ENCODE measurements around the gene RNU1-4.
"Not testable (repeated sequence)": the region's sequence is repeated elsewhere in the genome, so short reads cannot be mapped to it uniquely, and the experiment has no call there.

The RNU1-4 gene

GRCh38 chr1:16718908-16719533 is 21.3 kb upstream of the RNU1-4 start:
- TF ChIP-seq, protein P1, sequence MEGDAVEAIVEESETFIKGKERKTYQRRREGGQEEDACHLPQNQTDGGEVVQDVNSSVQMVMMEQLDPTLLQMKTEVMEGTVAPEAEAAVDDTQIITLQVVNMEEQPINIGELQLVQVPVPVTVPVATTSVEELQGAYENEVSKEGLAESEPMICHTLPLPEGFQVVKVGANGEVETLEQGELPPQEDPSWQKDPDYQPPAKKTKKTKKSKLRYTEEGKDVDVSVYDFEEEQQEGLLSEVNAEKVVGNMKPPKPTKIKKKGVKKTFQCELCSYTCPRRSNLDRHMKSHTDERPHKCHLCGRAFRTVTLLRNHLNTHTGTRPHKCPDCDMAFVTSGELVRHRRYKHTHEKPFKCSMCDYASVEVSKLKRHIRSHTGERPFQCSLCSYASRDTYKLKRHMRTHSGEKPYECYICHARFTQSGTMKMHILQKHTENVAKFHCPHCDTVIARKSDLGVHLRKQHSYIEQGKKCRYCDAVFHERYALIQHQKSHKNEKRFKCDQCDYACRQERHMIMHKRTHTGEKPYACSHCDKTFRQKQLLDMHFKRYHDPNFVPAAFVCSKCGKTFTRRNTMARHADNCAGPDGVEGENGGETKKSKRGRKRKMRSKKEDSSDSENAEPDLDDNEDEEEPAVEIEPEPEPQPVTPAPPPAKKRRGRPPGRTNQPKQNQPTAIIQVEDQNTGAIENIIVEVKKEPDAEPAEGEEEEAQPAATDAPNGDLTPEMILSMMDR (IDR thresholded peaks at IDR 0.05; ENCODE audit: borderline replicate concordance, control extremely low read depth, extremely low read depth, insufficient read depth, missing control alignments): no peak
- in situ Hi-C loops (cut with MboI; ENCODE audit: low sequenced_read_pairs, unreplicated experiment): no loop called here

GRCh38 chr1:16719571-16720350 is 20.6 kb upstream of the RNU1-4 start:
- in situ Hi-C loops (cut with MboI; ENCODE audit: low sequenced_read_pairs, unreplicated experiment): no loop called here
- TF ChIP-seq, protein P1 (IDR thresholded peaks at IDR 0.05; ENCODE audit: borderline replicate concordance, control extremely low read depth, extremely low read depth, insufficient read depth, missing control alignments): no peak
- DNase-seq (ENCODE audit: low spot score): peak; percentile 55

More at GRCh38 chr1:16718908-16719533, 21.3 kb upstream of the RNU1-4 start:
- peak; percentile 61 for DNase-seq (ENCODE audit: low spot score)

DNA sequence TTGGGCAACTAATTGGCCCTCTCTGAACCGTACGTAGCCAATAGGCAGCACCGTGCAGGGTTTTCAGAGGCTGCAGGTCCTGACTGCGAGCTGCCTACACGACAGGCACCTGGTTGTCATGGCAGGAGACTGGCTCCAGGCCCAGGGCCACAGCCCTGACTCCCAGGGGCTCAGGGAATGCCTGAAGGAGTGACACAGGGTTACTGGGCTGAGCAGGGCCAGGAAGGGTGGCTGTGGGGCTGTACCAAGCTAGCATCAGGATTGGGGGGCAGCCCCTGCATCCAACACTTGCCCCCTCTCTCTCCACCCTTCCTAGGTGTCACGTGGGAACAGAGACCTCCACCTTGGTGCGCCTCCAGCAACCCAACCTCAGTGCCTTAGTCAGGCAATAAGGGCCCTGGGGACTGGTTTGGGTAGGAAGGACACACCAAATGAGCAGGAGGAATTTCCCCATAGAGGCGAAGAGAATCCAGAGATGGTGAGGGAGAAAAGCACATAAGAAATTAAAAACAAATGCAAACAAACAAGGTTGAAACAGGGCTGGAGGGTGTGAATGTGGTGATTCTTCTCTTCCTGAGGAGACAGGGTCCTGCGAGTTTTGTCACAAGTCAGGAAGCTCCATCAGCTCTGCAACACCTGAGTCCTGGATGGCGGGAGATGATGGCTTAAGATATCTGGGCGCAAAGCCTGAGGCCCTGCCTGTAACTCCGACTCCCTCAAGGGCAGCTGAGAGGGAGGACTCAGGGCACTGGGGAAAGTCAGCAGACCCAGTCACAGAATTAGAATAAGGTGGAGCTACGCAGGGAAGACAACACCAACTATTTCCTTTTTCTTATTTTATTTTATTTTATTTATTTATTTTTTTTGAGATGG is 19.7 kb upstream of the RNU1-4 start:
- TF ChIP-seq, protein P1 (IDR thresholded peaks at IDR 0.05; ENCODE audit: borderline replicate concordance, control extremely low read depth, extremely low read depth, insufficient read depth, missing control alignments): no peak
- in situ Hi-C loops (cut with MboI; ENCODE audit: low sequenced_read_pairs, unreplicated experiment): no loop called here
- DNase-seq (ENCODE audit: low spot score): peak; percentile 40

DNA sequence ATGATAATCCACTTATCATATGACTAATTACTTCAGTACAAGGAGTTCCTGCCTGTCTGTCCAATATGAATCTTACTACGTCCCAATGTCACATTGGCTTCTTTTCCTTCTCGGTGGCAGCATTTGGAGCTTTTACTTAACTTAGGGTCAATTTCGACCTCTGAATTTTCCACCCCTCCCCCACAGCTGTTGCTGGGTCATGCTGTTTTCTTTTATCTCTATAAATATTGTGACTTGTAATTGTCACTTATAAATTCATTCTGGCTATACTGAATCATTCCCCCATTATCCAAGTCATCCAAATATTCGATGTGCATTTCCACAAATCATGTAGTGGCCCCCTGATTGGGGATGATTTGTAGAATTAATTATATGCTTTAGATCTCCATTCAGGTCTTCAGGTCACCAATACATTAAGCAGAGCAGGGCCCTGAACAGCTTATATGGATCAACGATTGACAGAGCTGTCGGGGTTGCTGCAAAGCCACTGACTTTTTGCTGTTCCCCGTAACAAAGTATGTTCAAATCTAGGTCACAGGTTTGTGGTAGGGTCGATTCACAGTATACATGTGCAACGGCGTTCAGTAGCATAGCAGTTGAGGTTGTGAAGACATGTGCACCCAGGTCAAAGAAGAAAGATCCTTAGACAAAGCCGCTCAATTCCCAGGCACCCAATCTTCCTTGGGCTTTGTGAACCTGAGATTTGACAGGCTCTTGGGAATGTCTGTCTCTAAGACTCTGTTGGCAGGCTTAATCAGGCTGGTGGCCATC is 18.3 kb upstream of the RNU1-4 start:
- TF ChIP-seq, protein P1 (IDR thresholded peaks at IDR 0.05; ENCODE audit: borderline replicate concordance, control extremely low read depth, extremely low read depth, insufficient read depth, missing control alignments): no peak
- in situ Hi-C loops (cut with MboI; ENCODE audit: low sequenced_read_pairs, unreplicated experiment): no loop called here
- DNase-seq (ENCODE audit: low spot score): peak; percentile 12

DNA sequence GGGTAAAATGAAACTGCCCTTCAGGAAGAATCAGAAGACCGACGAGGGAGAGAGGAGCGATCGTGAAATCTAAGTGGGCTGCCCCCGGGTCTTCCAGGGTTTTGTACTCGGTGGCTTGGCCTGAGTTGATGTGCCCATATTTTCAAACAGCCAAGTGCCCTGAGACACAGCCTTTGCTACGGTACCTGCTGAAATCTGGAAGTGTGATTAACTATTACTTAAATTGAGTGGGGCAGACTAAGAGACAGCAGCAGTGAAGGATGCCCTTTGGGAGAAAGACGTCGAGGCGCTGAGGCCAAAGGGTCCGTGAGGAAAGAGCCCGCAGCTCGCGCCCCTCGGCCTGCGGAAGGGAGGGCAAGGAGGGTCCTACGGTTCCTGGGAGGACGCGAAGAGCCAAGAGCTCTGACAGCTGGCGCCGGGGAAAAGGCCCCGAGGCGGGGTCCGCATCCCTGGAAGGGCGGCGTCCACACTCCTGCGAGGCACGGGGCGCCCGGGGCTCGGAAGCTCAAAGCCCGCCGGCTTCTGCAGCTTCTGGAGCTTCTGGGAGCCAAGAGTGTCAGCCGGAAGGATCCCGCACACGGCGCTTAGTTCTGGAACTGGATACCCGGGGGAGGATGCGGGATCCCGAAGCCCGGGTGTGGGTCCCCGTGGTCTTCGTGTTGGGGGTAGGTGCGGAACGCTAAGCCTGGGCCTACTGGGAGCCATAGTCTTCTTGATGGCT is 15.4 kb upstream of the RNU1-4 start:
- in situ Hi-C loops (cut with MboI; ENCODE audit: low sequenced_read_pairs, unreplicated experiment): no loop called here
- DNase-seq (ENCODE audit: low spot score): peak; percentile 37
- TF ChIP-seq, protein P1 (IDR thresholded peaks at IDR 0.05; ENCODE audit: borderline replicate concordance, control extremely low read depth, extremely low read depth, insufficient read depth, missing control alignments): no peak

- in situ Hi-C loops (cut with MboI; ENCODE audit: low sequenced_read_pairs, unreplicated experiment): not testable (repeated sequence)
- DNase-seq (ENCODE audit: low spot score): peak; percentile 33
Measured at GRCh38 chr1:16725439-16726245, 14.7 kb upstream of the RNU1-4 start.

Measured in GM13976 (cell line).